Activated CD8-positive, alpha-beta T cell treated with anti-CD3 and anti-CD28 coated beads for 36 hours (primary cell): Measurements from ENCODE around the gene POMC. TPM values are rescaled to one million over a fixed set of nuclear protein-coding genes. Genes with fewer than 3 reads are reported as not detected.

ENCODE experiments used
- ATAC-seq: fragments of 200-7000 bp; cut with Tn5 transposase; one replicate; pipeline ENCODE4 v1.10.0; 2021; ENCODE audit warnings: mild to moderate bottlenecking, moderate library complexity
- CTCF ChIA-PET: fragments of 350-600 bp; sonication (Branson Sonifier 250); formaldehyde crosslinking; loops from one replicate; lab custom pipeline; 2021; ENCODE audit warnings: antibody characterized with exemption; lab: Charles Lee
- POLR2A ChIA-PET: fragments of 350-600 bp; sonication (Branson Sonifier 250); formaldehyde crosslinking; loops from one replicate; lab custom pipeline; 2021; ENCODE audit warnings: antibody characterized with exemption; lab: Charles Lee
- DNase-seq: peaks from one replicate; pipeline ENCODE4 v3.0.0-alpha.2; 2020
- H3K27ac Mint-ChIP-seq: one replicate; pipeline ENCODE4 v1.8.0; 2021; ENCODE audit warnings: mild to moderate bottlenecking, mixed read lengths
- H3K27me3 Mint-ChIP-seq: one replicate; pipeline ENCODE4 v1.8.0; 2021; ENCODE audit warnings: mixed read lengths
- H3K36me3 Mint-ChIP-seq: one replicate; pipeline ENCODE4 v1.8.0; 2021; ENCODE audit warnings: low read depth, mixed read lengths
- H3K4me1 Mint-ChIP-seq: one replicate; pipeline ENCODE4 v1.8.0; 2021; ENCODE audit warnings: low read depth, mixed read lengths
- H3K4me3 Mint-ChIP-seq: one replicate; pipeline ENCODE4 v1.8.0; 2021; ENCODE audit warnings: mild to moderate bottlenecking, moderate library complexity, mixed read lengths
- H3K9me3 Mint-ChIP-seq: one replicate; pipeline ENCODE4 v1.8.0; 2021; ENCODE audit warnings: mixed read lengths
- CTCF ChIP-seq: fragments of 200-600 bp; IDR thresholded peaks from one replicate; pipeline ENCODE4 v1.8.0; 2022; ENCODE audit warnings: antibody characterized with exemption, mild to moderate bottlenecking
- intact Hi-C: fragments of 100-400 bp; cut with micrococcal nuclease; formaldehyde crosslinking; loops from one replicate; pipeline ENCODE4 v1.10.0; 2022
- total RNA-seq, 2 experiments: library from RNA; stranded (reverse); gene quantifications; one replicate each; pipeline ENCODE4 v1.2.3, GENCODE V29; 2021

Gene POMC
- total RNA-seq, 2 experiments from 2014 or later = 5.1 to 5.5 TPM

- Mint-ChIP-seq H3K27ac (no peak overlapping the region), H3K36me3 (no peaks in the 10 kb centered on the region), H3K27me3 (peaks cover 3% of the 10 kb centered on the region), H3K9me3 (no peaks in the 10 kb centered on the region), H3K4me1 (no peaks in the 10 kb centered on the region), H3K4me3 (no peak overlapping the region)
- ATAC-seq (no peak), DNase-seq (no peak)
- ChIA-PET POLR2A (no interaction called here), CTCF (interaction anchor here (0.7 to 1.2 kb wide), 4 partner anchors 12 to 1462 kb away, joined by 3 to 4 read pairs (median 3); no protein-coding TSS in a partner anchor)
- no peak for TF ChIP-seq CTCF
- intact Hi-C loops = no loop called here
Measured at GRCh38 chr2:25115249-25115883, 53.0 kb downstream of the POMC start.

- CTCF ChIA-PET = interaction anchor here (0.9 to 1.1 kb wide), 2 partner anchors 136 to 702 kb away, joined by 3 to 4 read pairs; no protein-coding TSS in a partner anchor
Measured at GRCh38 chr2:25112113-25112512, 56.3 kb downstream of the POMC start.

More at GRCh38 chr2:25112113-25112512, 56.3 kb downstream of the POMC start:
- H3K4me1 Mint-ChIP-seq = no peaks in the 10 kb centered on the region
- no peak for DNase-seq
- POLR2A ChIA-PET = no interaction called here
- H3K36me3 Mint-ChIP-seq = no peaks in the 10 kb centered on the region
- no peak overlapping the region for H3K27ac Mint-ChIP-seq
- ATAC-seq = no peak
- TF ChIP-seq CTCF = no peak
- no peaks in the 10 kb centered on the region for H3K9me3 Mint-ChIP-seq
- no peak overlapping the region for H3K4me3 Mint-ChIP-seq
- intact Hi-C loops = no loop called here
- peaks cover 1% of the 10 kb centered on the region for H3K27me3 Mint-ChIP-seq

Other genes with a start within 250 kb of the POMC start
- gene ADCY3, start 248.3 kb downstream of the POMC start, total RNA-seq = 10 to 100 TPM; 46.3 to 47.9 TPM
- 1 to 10 TPM; 5.2 to 6.6 TPM for gene DNAJC27, start 196.6 kb downstream of the POMC start, total RNA-seq
- under 1 TPM; 0.16 to 0.23 TPM for gene EFR3B, start 126.5 kb downstream of the POMC start, total RNA-seq
- gene DNMT3A, start 173.3 kb upstream of the POMC start, total RNA-seq = 10 to 100 TPM; 84.8 to 97.8 TPM